GM18867 (cell line): ENCODE results near the gene CENPS.
"Not testable (repeated sequence)": the region's sequence is repeated elsewhere in the genome, so short reads cannot be mapped to it uniquely, and the experiment has no call there.

Experiments
- ATAC-seq: cut with Tn5 transposase; IDR thresholded peaks from one replicate; pipeline ENCODE4 v1.9.1; 2021; ENCODE audit warnings: mild to moderate bottlenecking, moderate library complexity; ENCODE audit not compliant: unreplicated experiment

CENPS gene

GRCh38 chr1:10450156-10450814, 20.1 kb downstream of the CENPS start:
- no peak for ATAC-seq

- ATAC-seq = no peak
These were observed 20.6 kb downstream of the CENPS start for GRCh38 chr1:10450836-10451235.

GRCh38 chr1:10451287-10451686, 21.1 kb downstream of the CENPS start:
- ATAC-seq = no peak

- no peak for ATAC-seq
These were observed 25.8 kb downstream of the CENPS start for GRCh38 chr1:10456048-10456447.

GRCh38 chr1:10456661-10457060, 26.4 kb downstream of the CENPS start:
- ATAC-seq = no peak

GRCh38 chr1:10457462-10457861, 27.2 kb downstream of the CENPS start:
- ATAC-seq = not testable (repeated sequence)

GRCh38 chr1:10457875-10458274, 27.6 kb downstream of the CENPS start:
- no peak for ATAC-seq

- no peak for ATAC-seq
These were observed 29.0 kb downstream of the CENPS start for GRCh38 chr1:10459184-10459583.

GRCh38 chr1:10467078-10467477, 36.8 kb downstream of the CENPS start:
- ATAC-seq = no peak

GRCh38 chr1:10470043-10470442, 39.8 kb downstream of the CENPS start:
- ATAC-seq = no peak

GRCh38 chr1:10471411-10472219, 41.4 kb downstream of the CENPS start:
- no peak for ATAC-seq

GRCh38 chr1:10472220-10473144, 42.2 kb downstream of the CENPS start, which contains the start of gene DFFA:
Gene DFFA (minus strand): TSS chr1:10472529. CDS start chr1:10472458, 71 bp downstream.
- ATAC-seq = peak; percentile 73

GRCh38 chr1:10473145-10473765, 43.0 kb downstream of the CENPS start:
- no peak for ATAC-seq

GRCh38 chr1:10474309-10474612, 44.0 kb downstream of the CENPS start:
- ATAC-seq = not testable (repeated sequence)

GRCh38 chr1:10474613-10475507, 44.6 kb downstream of the CENPS start, which contains the start of gene PEX14:
Gene PEX14 (plus strand): TSS chr1:10474950. CDS start chr1:10474967, 17 bp downstream.
- peak; percentile 62 for ATAC-seq

GRCh38 chr1:10475510-10475909, 45.3 kb downstream of the CENPS start:
- no peak for ATAC-seq

GRCh38 chr1:10479296-10479695, 49.1 kb downstream of the CENPS start:
- no peak for ATAC-seq

- ATAC-seq = no peak
These were observed 50.4 kb downstream of the CENPS start for GRCh38 chr1:10480614-10481013.

GRCh38 chr1:10484521-10484920, 54.3 kb downstream of the CENPS start:
- ATAC-seq = no peak
